Ramos (cell line): Measurements from ENCODE around the gene MRPL51.
"Not testable (repeated sequence)": the region's sequence is repeated elsewhere in the genome, so short reads cannot be mapped to it uniquely, and the experiment has no call there.

Experiments
- in situ Hi-C: fragments of 300-500 bp; cut with MboI; formaldehyde crosslinking; loops from one replicate; pipeline ENCODE4 v1.14.3; 2022; ENCODE audit warnings: low sequenced_read_pairs; ENCODE audit not compliant: unreplicated experiment

The MRPL51 gene

GRCh38 chr12:6492838-6493496 is at the start of gene MRPL51:
Gene MRPL51, minus strand, starts transcription at chr12:6493262. Its CDS starts 126 bp downstream, at chr12:6493136.
- in situ Hi-C loops, result no loop called here

GRCh38 chr12:6542209-6543009 is 49.3 kb upstream of the MRPL51 start:
- in situ Hi-C loops, result no loop called here

- in situ Hi-C loops, result no loop called here
Measured at GRCh38 chr12:6541371-6542165, 48.5 kb upstream of the MRPL51 start.

GRCh38 chr12:6540181-6540877 is 47.3 kb upstream of the MRPL51 start:
- in situ Hi-C loops, result no loop called here

GRCh38 chr12:6539707-6540134 is 46.7 kb upstream of the MRPL51 start:
- in situ Hi-C loops, result no loop called here

- in situ Hi-C loops, result no loop called here
Measured at GRCh38 chr12:6539314-6539682, 46.2 kb upstream of the MRPL51 start.

GRCh38 chr12:6538420-6539313 is 45.6 kb upstream of the MRPL51 start:
- in situ Hi-C loops, result no loop called here

- in situ Hi-C loops, result not testable (repeated sequence)
Measured at GRCh38 chr12:6537580-6538419, 44.7 kb upstream of the MRPL51 start.

GRCh38 chr12:6536894-6537579 is 44.0 kb upstream of the MRPL51 start:
- in situ Hi-C loops, result no loop called here

GRCh38 chr12:6535960-6536847 is 43.1 kb upstream of the MRPL51 start:
- in situ Hi-C loops, result no loop called here

GRCh38 chr12:6535697-6535946 is 42.6 kb upstream of the MRPL51 start:
- in situ Hi-C loops, result no loop called here

- in situ Hi-C loops, result no loop called here
Measured at GRCh38 chr12:6534945-6535696, 42.1 kb upstream of the MRPL51 start.

GRCh38 chr12:6534695-6534944 is 41.6 kb upstream of the MRPL51 start:
- in situ Hi-C loops, result no loop called here

- in situ Hi-C loops, result no loop called here
Measured at GRCh38 chr12:6533923-6534694, 41.0 kb upstream of the MRPL51 start, which contains the start of gene GAPDH. Gene GAPDH, plus strand, starts transcription at chr12:6534517. Its CDS starts 316 bp downstream, at chr12:6534833.

GRCh38 chr12:6533653-6533922 is 40.5 kb upstream of the MRPL51 start:
- in situ Hi-C loops, result no loop called here

- in situ Hi-C loops, result no loop called here
Measured at GRCh38 chr12:6532927-6533652, 40.0 kb upstream of the MRPL51 start.
